Medulla oblongata (tissue), 1 donor: ENCODE data around the gene PRPF40B.
"Not testable (repeated sequence)": the region's sequence is repeated elsewhere in the genome, so short reads cannot be mapped to it uniquely, and the experiment has no call there.

Experiments used
- DNase-seq: peaks from one replicate; pipeline ENCODE4 v3.0.0-alpha.2; 2015; ENCODE audit errors: extremely low spot score

PRPF40B gene

DNA sequence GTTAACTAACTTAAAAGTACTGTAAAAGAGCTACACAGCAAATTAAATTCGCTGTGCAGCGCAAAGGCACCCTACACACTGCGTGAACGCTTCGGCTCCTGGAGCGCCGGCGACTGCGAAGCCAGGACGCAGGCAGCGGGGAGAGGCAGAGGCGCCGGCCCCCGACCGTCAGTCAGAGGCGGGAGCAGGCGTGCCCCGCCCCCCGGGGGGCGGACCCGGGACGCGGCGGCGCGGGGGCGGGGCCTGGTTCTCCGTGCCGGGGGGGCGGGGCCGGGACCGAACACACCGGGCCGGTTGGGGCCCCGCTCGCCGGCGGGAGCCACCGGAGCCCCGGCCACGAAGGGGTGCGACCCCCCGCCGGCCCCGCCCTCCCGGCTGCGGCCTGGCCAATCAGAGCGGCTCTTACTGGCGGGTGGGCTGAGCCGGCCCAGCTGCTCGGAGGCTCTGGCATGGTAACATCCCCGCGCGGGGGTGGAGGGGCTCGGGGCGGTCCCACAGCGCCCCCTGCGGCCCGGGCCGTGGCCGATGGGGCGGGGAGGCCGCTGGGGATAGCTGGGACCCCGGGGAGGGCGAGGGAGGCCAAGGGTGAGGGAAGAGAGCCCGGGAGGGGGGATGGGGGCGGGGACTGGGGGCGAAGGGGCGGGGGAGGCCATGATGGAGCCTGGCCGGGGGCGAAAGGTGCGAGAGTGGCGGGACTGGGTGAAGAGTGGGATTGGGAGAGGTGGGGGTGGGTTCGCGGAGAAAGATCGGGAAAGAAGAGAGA is at the start of gene PRPF40B:
Gene PRPF40B (plus strand): TSS at position 420 of the 763 bp plus-strand sequence. CDS start 30 bp downstream, at position 450.
- DNase-seq: peak; percentile 88

DNA sequence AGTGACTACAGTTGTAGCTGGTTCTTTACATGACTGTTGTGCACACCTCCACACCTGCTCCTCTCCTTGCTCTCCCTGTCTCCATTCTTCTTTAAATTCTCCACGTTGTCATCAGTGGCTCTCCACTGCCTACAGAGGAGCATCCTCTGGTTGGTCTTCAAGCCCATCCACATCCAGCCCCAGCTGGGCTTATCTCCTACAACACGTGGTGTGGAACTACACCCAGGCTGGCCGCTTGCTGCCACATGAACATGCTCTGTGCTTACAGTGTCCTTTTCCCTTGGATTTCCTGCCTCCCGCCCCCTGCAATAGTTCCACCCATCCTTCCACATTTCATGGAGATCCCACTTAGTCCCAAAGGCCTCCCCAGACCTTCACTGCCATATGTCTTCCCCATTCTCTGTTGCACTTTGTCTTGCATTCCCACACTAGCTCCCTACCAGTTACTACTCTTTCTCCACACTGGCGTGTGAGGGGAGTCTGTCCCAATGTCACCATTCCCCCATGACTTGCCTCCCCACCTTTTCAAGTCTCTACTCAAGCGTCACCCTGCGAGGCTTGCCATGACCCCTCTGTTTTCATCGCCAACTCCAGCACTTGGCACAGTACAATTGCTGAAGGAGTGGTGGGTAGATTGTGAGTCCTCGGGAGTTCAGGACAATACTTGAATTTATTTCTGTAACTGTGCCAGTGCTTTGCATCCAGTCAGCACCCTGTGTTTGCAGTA is 45.6 kb upstream of the PRPF40B start:
- no peak for DNase-seq

DNA sequence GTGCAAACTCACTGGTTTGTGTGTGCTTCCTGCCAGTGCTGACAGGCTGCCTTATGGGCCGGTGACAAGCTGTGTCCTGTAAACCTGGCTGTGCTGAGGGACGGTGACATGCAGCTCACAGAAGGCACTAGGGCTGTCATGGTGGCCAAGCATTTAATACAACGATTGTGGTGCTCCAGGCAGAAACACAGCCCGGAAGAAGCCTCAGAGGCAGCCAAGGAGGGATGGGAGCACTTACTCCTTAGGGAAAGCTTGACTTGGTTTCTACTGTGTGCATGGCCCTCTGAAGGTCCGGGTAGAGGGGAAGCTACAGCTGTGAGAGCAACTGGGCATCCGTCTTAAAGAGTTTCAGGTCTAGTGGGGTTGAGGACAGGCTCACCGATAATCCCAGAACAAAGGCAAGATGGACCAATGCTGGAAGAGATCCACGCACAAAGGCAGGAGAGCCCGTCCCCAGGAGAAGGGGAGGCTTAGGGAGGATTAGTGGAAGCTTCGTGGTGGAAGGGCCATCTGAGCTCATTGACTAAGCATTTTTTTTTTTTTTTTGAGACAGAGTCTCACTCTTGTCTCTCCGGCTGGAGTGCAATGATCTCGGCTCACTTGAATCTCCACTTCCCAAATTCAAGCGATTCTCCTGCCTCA is 44.8 kb upstream of the PRPF40B start:
- DNase-seq: no peak

DNA sequence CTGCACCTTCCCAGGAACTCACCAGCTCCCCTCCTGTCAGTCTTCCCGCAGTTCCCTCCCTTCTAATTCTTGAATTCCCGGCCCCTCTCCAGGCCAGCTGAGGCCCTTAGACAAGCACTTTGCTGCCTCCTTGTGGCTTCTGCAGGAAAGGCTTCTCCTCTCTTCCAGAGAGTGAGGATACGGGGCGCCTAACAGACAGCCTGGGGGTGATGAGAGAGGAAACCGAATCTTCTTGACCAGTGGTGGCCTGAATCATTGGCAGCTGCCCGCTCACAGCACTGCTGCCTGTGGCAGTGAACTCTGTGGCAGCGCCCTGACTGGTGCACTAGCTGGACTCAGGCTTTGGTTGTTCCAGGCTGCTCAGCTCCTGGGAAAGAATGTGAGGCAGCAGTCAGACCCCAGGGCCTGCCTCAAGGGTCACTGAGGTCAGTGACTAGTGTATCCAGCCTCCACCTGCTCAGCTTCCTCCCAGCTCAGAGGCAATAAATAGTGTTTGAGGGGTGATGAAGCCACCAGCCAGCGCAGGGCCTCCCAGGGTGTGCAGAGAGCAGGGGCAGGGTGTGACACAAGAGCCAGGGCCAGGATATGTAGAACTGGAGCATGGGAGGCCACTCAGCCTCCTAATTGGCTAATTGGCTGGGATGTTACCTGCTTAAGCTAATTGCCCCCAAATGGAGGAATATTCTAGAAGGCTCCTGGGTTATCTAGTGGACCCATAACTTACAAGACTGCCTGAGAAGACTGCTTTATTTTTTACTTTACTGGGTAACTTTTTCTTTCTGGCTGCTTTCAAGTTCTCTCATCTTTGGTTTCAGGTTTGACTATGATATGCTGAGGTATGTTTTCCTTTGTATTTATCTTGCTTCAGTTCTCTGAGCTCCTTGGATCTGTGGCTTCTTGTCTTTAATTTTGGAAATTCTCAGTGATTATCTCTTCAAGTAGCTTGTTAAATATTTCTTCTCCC is 42.5 kb upstream of the PRPF40B start:
- peak; percentile 88 for DNase-seq

DNA sequence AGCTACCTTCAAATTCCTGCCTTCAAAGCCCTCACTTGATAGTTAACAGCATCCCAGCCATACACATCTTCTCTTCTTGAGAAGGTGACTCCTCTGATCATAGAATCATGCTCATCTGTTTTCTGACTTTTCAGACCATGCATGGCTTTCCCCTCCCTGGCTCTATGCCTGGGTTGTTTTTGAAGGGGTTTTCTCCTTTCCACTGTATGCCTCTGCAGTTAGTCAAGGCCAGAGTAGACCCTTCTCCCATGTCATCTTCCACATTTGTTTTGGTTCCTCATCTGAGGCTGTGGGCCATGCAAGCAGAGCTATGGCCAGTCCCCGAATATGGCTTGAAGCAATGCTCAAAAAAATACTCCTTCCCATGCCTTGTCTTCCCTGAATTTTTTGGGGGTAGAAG is 41.2 kb upstream of the PRPF40B start:
- DNase-seq: no peak

DNA sequence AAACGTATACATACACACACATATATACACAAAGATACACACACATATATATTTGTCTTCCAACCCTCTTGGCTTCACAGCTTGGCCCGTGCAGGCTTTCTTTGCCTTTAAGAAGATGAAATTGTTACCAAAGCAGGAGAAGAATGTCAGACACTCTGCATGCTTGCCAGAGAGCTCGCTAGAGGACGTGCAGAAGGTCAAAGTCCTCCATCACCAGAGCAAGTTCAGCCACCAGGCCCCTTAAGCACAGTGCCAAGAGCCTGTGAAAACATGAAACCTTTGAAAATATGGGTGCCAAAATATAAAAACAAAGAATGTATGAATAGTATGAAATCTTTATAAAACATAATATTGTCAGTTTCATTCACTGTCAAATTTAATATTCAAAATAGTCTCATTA is 40.5 kb upstream of the PRPF40B start:
- no peak for DNase-seq

DNA sequence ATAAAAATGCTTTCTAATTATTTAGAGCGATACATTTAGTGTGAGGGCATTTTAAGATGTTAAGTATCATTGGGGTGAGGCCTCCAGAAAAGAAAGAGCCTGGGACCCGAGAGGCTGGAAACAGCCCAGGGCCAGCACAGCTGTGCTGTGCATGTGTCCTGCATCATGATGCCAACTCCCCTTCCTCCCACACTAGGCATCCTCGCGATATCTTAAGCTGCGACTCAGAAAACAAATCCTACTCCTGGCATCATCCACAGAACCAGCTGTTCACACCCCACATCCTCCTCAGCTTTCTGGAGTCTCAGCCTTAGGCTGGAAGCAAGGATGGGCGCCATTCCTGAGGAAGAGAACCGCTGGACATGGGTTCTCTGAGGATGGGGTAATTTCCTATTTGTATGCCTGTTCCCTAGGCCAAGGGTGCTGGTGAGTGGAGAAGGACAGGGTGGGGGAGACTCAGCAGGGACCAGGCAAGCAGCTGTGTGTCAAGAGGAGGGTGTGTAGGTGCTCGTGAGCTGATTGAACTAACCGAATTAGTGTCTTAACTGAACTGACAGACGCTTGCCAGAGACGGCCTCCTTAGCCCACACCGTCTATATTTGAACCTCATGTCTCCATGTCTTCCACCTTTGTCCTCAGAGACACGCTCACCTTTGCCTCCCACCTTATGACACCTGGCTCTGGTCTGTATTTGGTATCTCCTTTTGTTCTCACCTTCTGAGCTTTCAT is 39.8 kb upstream of the PRPF40B start:
- peak; percentile 30 for DNase-seq

DNA sequence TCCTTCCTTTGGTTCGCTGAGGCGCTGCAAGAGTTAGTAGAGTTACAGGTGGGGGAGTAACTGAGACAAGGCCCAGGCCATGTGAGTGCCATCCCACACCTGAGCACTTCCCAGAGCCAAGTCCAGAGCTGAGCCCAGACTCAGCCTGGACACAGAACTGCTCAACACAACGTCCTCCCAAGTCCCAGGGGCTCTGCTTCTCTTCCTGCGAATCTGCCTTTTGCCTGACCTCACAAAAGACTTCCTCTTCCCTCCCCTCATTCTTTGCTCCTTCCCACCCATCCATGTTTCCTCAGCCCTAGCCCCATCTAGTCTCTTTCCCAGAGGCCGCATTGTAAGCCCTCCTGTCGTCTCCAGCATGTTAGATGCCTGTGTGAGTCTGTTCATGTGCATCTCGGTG is 38.8 kb upstream of the PRPF40B start:
- no peak for DNase-seq

DNA sequence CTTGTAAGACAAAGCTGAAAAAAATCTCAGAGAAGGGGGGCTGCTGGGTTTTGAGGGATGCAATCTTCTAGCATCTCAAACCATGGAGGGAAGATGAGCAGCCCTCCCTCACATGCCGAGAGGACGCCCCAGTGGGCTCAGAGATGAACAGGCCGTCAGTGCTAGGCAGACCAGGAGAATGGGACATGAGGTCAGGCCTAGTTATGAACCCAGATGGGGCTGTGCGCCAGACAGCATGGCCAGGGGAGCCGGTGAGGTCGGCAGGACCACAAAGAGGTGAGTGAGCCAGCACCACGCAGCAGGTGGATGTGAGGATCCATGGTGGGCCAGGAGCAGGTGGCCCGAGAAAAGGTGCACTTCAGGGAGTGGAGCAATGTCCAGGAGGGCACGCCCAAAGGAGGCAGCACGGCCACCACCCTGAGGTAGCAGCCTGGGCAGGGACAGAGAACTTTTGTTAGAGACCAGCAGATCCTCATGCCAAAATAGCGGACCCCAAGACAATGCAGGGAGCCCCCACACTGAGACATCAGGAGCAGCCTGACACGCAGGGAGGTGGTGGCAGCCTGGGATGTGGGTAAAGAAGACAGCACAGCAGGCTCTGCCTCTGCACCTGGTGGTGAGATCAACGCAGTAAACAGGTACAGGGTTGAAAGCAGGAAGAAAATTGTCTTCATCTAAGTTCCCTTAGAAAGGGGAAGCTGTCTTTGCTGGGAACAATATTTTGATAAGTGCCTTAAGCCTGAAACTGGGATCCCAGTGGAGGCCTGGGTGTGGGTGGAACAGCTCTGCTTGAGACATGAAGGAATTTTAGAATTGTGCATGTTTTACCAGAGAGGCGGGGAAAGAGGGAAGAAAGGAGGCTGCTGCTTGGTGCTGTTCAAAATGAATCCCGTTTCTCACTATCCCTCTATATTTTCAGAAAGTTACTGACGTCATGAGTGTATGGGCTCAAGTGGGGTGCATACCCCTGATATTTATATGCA is 37.6 kb upstream of the PRPF40B start:
- no peak for DNase-seq

DNA sequence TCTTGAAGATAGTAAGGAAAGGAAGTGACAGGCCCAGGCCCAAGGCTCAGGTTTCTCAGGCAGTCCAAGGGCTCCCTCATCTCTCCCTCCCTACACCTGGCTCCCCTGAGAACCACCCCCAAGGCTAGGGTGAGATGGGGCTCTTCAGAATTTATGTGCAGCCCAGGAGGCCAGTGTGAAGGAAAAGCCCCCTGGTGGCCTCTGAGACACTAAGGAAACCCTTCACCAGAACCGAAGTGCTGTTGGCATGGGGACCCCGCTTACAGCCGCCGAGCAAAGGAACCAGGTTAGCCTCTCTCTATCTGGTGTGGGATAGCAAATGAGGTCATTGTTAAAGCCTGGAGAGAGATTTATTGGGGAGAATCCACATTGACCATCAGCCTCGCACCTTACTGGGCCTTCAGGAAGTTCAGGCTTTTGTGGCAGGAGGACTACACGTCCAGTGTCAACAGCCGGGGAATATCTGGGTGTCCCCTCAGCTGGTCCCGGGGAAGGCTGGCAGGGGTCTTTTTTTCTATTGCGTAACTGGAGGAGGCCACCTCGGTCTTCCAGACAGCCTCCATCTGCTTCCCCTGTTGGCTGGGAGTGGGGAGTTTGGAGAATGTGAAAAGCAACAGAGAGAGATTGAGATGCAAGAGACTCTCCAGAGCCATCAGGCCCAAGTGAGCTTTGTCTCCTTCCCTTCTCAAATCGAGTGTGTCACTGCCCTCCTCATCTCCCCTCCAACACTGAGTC is 36.0 kb upstream of the PRPF40B start:
- no peak for DNase-seq

DNA sequence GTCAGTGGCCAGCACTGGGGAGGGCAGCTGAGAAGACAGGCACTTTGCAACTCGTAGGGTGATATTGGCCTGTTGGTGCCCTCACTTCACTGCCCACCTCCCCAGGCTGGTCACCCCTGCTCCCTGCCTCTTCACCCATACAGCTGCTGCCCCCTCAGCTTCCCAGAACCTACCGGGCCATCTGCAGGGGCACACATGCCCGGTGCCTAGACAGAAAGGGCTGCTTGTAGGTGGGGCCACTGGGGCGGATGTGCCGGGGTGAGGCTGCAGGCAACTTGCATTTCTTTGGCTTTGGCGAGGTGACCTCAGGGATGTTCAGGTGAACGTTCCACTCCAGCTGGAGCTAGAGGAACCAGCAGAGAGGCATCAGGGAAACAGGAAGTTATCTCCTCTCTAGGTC is 35.1 kb upstream of the PRPF40B start:
- DNase-seq: no peak

DNA sequence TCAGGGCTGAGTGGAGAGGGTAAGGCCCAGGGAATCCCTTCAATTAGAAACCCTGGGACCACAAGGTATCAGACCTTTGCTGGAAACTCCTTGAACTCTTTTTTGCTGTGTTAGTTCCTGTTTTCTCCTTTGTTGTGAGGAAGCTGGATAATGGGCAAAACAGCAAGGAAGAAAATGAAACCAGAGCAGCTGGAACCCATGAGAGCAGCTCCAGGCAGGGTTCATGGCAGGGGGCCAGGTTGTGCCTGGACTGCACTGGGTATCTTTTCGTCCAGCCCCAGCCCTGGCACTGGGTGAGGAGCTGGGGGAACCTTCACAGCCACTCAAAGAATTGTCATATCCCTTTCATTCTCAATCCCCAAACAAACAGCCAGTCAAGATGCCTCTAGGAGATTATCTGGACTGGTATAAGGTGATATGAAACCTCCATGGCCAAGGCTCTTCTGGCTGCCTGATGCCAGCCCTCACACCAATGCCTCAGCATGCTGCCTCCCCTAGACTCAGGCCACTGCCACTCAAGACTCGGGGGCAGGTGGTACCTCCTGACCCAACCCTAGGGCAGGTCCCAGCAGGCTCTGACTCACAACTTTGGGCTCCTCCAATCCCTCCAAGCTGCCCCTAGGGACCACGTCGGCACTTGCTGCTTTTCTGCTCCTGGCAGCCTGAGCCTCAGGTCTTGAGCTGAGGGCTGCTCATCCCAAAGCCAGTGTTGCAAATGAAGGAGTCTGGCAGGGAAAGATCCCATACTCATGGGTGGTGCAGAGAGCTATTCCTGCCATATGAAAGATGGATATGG is 34.4 kb upstream of the PRPF40B start:
- DNase-seq: peak; percentile 17

DNA sequence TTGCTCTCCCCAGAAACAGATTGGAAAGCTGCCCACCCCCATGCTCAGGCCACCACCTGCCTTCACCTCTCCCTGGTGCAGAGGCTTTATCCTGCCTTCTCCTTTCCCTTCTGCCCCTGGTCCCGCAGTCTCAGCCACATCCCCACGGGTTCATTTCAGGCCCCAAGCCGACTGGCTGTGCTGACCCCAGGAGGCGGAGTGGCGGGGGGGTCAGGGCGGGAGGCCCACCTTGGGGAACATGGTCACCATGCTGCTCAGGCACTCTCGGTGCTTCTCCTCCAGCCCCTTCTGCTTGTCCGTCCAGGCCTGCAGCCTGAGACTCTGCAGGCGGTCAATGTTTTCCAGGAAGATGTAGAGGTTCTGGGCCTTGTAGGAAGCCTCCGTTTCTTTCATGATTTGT is 24.8 kb upstream of the PRPF40B start:
- no peak for DNase-seq

DNA sequence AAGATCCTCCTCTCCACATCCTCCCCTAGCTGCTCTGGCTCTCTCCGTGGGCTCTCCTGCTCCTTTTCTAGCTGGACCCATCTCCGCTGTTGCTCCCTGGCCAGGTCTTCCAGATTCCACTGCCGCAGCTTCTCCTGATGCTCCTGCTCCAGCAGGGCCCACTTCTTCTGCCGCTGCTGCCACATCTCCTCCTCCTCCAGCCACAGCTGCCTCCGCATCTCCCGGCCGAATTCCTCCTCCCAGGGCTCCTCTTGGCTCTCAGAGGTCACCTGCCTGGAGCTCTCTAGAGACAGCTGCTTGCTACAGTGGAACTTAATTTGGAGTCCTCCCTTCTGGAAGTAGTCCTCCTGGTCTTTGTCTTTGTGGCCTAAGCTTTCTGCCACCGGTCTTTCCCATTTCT is 23.4 kb upstream of the PRPF40B start:
- no peak for DNase-seq

DNA sequence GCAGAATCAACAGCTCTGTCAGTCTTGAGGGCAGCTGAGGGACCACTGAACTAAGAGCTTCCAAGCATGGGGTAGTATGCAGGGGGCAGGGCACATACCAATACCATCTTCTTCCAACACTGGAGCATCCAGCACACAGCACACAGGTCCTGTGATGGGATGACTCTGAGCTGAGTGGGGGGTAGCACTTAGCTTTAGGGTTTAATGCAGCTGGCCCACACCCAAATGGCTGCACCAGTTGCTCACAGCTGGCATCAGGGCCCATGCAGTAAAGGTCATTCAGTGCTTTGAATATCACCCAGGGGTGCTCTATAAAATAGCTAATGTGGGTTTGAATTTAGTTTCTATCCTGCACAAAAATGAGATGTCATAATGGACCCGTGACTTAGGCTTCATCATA is 19.6 kb upstream of the PRPF40B start:
- DNase-seq: no peak

DNA sequence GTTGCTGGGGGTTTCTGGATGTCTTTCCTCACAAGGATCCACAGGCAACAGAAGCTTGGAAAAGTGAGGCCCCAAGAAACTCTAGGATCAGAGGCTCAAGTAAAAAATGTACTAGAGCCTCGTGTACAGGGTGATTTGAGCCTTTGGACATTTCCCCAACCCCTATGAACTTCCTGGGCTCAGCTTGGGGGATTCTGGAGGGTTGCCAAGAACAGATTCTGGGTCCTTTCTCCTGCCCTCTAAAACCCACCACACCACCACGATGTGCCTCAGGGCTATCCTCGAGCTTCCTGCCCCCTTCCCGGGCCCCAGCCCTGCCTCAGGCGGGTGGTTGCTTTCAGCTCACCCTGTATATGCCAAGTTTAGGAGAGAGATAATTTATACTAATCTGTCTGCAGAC is 18.5 kb upstream of the PRPF40B start:
- no peak for DNase-seq

DNA sequence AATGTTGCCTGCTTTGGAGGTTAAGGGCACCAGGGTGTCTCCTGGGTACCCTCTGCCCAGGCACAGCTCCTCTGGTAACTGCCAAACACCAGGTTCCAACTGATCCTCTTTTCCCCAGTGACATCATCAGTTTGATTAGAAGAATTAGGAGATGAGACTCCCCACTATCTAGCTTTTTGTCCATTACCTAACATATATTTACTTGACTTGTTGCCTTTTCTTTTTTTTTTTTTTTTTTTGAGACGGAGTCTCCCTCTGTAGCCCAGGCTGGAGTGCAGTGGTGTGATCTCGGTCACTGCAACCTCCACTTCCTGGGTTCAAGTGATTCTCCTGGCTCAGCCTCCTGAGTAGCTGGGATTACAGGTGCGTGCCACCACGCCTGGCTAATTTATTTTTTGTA is 17.8 kb upstream of the PRPF40B start, which contains the start of gene FAM186B:
Gene FAM186B (minus strand): TSS at position 101 of the 400 bp plus-strand sequence. CDS start 162 bp downstream, outside the sequence.
- not testable (repeated sequence) for DNase-seq
